HG03025 (cell line): Measurements from ENCODE around the gene CCT8.
"Not testable (repeated sequence)": the region's sequence is repeated elsewhere in the genome, so short reads cannot be mapped to it uniquely, and the experiment has no call there.

Experiments used
- ATAC-seq: cut with Tn5 transposase; IDR thresholded peaks from one replicate; pipeline ENCODE4 v1.9.1; 2021; ENCODE audit warnings: mild to moderate bottlenecking, moderate library complexity; ENCODE audit not compliant: unreplicated experiment, low FRiP score

The CCT8 gene

GRCh38 chr21:29024474-29025327 is 48.7 kb downstream of the CCT8 start, which contains the start of gene USP16:
Gene USP16 (plus strand): TSS chr21:29024668. CDS start chr21:29027914, 3,246 bp downstream.
- ATAC-seq, result peak; percentile 99

DNA sequence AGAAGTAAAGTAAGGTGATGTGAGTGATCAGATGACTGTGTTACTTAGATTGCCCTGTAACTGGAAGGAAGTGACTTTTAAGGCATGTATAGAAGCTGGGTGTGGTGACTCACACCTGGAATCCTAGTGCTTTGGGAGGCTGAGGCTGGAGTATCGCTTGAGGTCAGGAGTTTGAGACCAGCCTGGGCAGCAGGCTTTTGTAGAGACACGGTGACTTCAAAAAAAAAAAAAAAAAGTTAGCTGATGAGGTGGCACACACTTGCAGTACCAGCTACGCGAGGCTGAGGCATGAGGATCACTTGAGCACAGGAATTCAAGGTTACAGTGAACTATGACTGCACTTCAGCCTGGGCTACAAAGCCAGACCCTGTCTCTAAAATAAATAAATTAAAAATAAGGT is 51.3 kb downstream of the CCT8 start:
- no peak for ATAC-seq

- ATAC-seq, result no peak
Measured at GRCh38 chr21:29018540-29018939, 54.9 kb downstream of the CCT8 start.

DNA sequence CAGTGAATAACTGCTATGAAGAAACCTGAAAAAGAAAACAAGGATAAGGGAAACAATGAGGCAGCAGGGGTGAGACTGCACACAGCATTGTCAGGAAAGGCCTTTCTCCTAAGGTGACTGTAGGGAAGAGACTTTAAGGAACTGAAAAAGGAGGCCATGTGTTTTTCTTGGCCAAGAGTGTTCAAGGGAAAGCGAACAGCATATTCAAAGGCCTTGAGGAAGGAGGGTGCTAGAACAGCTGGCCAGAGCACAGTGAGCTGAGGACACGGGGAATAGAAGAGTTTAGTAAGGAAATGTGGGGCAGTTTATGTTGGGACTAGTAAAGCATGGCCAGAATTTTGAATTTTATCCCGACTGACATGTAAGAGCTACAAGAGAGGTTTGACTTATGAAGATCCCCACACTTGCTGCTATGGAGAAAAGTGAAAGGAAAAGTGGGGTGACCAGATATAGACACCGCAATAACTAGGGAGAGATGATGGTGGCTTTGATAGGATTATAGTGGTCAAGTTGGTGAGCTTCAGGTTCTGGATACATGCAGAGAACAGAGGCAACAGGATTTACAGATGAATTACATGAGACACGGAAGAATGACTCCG is 55.7 kb downstream of the CCT8 start:
- no peak for ATAC-seq

DNA sequence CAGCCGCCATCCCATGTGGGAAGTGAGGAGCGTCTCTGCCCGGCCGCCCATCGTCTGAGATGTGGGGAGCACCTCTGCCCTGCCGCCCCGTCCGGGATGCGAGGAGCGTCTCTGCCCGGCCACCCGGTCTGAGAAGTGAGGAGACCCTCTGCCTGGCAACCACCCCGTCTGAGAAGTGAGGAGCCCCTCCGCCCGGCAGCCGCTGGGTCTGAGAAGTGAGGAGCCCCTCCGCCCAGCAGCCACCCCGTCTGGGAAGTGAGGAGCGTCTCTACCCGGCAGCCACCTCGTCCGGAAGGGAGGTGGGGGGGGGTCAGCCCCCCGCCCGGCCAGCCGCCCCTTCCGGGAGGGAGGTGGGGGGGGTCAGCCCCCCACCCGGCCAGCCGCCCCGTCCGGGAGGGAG is 62.2 kb downstream of the CCT8 start:
- not testable (repeated sequence) for ATAC-seq

- ATAC-seq, result no peak
Measured at GRCh38 chr21:29008367-29008766, 65.1 kb downstream of the CCT8 start.

GRCh38 chr21:29007810-29008209 is 65.6 kb downstream of the CCT8 start:
- ATAC-seq, result no peak

DNA sequence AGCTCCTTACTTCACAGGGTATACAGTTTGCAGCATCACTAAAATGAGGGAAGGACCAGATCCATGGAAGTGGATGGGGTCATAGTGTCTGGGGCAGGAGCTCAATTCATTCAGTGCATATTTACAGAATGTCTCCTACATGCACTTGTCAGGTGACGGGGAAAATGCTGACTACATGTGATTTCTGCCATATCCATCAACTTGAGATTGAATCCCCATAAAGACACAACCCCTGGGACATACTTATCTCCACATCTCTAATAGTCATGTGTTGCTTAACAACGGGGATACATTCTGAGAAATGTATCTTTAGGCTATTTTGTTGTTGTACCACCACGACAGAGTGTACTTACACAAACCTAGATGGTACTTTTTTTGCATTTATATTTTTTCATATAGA is 66.3 kb downstream of the CCT8 start:
- ATAC-seq, result no peak
